Thyroid gland (tissue), 4 donors: ENCODE results near the gene MBTPS2.

ENCODE experiments used
- CTCF ChIP-seq, 6 experiments: fragments of 200-600 bp in 3 of 6; fragments of 450-650 bp in 3 of 6; sonication (generic) in 3 of 6; IDR thresholded peaks; one replicate each; pipeline ENCODE4 v1.5.1; 2016 to 2019; ENCODE audit warnings: antibody characterized with exemption in 6 of 6, mild to moderate bottlenecking in 2 of 6, inconsistent platforms in 1 of 6, moderate library complexity in 1 of 6
- POLR2A ChIP-seq, 2 donors: fragments of 450-650 bp; IDR thresholded peaks; one replicate each; pipeline ENCODE4 v1.6.1; 2017; ENCODE audit warnings: antibody characterized with exemption in 2 of 2, mild to moderate bottlenecking in 2 of 2, moderate library complexity in 1 of 2

- TF ChIP-seq POLR2A (IDR thresholded peaks at IDR 0.05) (no peak), CTCF (IDR thresholded peaks at IDR 0.05) (no peak)
Measured at GRCh38 chrX:21933077-21933476, 93.7 kb downstream of the MBTPS2 start.
